ENCODE results near the gene PRPF40B.

- no peak for TF ChIP-seq CTCF (IDR thresholded peaks at IDR 0.05)
- TF ChIP-seq POLR2AphosphoS5 (IDR thresholded peaks at IDR 0.05) = no peak
- no peak for TF ChIP-seq POLR2A (IDR thresholded peaks at IDR 0.05)
Observed at GRCh38 chr12:49687941-49688340, 64.6 kb downstream of the PRPF40B start.
